GM12875 (cell line): ENCODE data around the gene VWC2.

ENCODE experiments used
- H3K4me3 ChIP-seq: one replicate; pipeline ENCODE4 v1.5.1; 2011; ENCODE audit warnings: low read depth, low read length, control low read depth
- CTCF ChIP-seq: IDR thresholded peaks from 2 replicates; pipeline ENCODE4 v1.5.1; 2011; ENCODE audit warnings: low read depth, mild to moderate bottlenecking, control low read depth, inconsistent platforms, low read length, moderate library complexity, borderline replicate concordance; ENCODE audit not compliant: insufficient read depth

VWC2 gene

DNA sequence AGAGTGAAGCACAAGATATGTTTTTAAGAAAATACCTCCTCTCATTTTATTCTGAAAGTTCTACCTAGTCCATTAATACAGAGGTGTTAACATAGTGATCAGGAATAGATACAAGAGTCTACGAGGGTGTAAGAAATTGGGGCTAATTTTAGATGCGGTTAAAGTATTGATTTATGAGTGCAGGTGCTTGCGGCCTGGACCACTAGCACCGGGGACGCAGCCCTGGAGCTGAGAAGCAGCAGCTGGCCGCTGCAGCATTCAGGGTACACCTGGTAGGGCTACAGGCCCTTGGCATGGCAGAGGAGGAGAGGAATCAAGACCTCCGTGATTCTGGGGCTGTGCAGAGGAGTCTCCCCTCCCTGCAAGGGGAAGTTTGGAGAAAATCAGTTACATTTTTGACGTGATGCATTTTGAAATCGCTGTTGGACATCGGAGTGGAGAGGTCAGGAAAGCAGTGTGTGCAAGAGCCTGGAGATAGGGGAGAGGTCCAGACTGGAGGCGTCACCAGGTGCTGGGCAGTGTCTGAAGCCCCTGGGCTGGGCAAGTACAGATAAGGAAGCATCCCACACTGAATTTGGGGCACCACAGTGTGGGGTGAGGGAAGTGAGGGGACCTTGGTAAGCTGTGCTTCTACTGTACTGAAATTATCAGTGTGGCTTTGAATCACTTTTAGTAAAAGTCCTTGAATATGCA, 112.3 kb downstream of the VWC2 start:
- TF ChIP-seq CTCF: no peak
- no peak overlapping the region for H3K4me3 ChIP-seq

DNA sequence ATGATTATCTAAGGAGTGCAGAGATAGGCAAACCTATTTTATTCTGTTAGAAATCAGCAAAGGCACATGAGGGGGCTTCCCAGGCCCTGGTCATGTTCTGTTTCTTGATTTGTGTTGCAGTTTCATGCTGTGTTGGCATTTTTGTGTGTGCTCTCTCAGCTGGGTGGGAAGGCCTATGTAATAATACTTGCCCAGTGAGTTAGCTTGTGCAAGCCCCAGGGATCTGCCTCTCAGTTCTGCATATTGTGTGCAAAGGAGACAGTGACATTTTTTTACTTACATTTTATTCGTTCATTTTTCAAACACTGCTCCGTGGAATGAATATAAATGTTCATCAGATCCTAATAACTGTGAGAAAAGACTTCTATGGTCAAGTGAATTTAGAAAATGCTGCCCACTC, 119.0 kb downstream of the VWC2 start:
- TF ChIP-seq CTCF: no peak
- H3K4me3 ChIP-seq: no peak overlapping the region

DNA sequence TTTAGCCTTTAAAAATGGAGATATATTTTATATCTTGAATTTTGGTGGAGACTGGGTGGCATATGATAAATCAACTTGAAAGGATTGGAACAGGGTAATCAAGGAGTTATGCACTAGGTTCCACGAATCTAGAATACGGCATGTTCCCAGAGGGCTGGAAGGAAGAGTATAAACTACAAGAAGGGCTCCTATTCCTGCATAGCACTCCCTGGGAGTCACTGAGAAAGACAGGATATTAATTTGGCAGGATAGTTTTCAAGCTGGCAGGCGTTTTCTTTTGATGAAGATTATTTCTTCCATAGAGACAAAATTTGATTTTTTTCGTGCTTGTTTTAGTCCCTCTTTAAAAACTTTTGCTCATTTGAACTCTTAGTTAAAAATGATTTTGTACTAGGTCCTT, 119.7 kb downstream of the VWC2 start:
- H3K4me3 ChIP-seq: no peak overlapping the region
- TF ChIP-seq CTCF: no peak

DNA sequence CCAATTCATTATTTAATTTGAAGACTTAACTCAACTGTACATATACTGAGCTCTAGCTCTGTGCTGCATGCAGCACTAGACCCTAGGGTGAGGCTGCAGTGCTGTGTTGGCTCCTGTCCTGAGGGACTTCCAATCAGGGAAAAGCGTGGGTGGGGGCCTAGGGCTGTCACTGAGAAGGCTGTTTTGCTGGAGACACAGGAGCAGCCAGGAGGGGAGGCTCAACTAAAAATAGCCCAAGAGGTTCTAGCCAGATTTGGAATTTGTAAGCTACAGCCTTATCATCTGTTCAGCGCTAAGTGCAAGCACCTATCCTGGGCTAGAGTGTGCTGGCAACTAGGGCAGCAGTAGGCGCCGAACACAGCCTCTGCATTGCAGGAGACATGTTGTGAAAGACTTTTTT, 121.1 kb downstream of the VWC2 start:
- H3K4me3 ChIP-seq: no peak overlapping the region
- no peak for TF ChIP-seq CTCF

DNA sequence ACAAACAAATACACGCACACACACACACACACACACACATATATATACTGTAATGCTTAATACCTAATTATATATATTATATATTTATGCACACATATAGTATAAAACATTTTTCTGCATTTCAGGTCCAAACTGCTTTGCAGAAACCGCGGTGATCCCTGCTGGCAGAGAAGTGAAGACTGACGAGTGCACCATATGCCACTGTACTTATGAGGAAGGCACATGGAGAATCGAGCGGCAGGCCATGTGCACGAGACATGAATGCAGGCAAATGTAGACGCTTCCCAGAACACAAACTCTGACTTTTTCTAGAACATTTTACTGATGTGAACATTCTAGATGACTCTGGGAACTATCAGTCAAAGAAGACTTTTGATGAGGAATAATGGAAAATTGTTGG, 138.5 kb downstream of the VWC2 start:
- no peak overlapping the region for H3K4me3 ChIP-seq
- no peak for TF ChIP-seq CTCF

DNA sequence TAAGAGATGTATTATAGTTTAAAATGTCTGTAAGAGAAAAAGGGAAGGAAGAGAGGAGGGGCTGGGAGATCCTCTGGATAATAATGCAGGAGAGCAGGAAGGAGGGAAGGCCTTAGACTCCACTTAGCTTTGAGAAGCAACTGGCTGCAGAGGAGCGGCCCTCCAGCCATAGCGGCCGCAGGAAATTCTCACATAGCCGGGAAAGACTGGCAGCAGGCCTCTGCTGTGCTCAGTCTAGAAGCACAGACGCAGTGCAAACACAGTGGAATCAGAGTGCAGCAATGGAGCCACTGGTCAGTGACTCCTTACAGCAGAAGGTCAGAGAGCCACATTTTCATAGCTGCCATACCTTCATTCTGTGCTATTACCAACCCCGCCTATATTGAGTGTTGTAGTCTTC, 153.3 kb downstream of the VWC2 start:
- no peak overlapping the region for H3K4me3 ChIP-seq
- no peak for TF ChIP-seq CTCF

DNA sequence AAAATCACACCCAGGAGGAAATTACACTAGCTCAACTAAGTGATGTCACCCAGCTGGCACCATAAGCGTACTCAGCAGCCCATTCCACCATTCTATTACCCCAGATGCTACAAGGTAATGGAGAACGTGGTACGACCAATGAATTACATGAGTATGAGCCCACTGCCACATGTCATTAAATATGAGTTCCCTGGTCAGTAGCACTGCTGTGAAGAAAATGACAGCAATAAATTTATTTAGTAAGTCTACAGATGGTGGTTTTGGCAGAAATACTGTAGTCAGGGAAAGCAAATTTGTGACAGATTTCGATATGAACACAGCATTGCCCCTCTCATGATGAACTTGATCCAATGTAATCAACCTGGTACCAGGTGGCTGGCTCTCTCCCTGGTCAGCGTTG, 154.2 kb downstream of the VWC2 start:
- no peak for TF ChIP-seq CTCF
- H3K4me3 ChIP-seq: no peak overlapping the region
